Stimulated activated CD8-positive, alpha-beta memory T cell treated with anti-CD3 and anti-CD28 coated beads, Interleukin-4, amount 100 ng/mL, for 4 hours (primary cell): ENCODE measurements around the gene TMEM138.

Source experiments
- DNase-seq, 2 donors: peaks; one replicate each; pipeline ENCODE4 v3.0.0-alpha.2; 2020; ENCODE audit warnings: low read depth in 2 of 2, low spot score in 1 of 2

Gene TMEM138

DNA sequence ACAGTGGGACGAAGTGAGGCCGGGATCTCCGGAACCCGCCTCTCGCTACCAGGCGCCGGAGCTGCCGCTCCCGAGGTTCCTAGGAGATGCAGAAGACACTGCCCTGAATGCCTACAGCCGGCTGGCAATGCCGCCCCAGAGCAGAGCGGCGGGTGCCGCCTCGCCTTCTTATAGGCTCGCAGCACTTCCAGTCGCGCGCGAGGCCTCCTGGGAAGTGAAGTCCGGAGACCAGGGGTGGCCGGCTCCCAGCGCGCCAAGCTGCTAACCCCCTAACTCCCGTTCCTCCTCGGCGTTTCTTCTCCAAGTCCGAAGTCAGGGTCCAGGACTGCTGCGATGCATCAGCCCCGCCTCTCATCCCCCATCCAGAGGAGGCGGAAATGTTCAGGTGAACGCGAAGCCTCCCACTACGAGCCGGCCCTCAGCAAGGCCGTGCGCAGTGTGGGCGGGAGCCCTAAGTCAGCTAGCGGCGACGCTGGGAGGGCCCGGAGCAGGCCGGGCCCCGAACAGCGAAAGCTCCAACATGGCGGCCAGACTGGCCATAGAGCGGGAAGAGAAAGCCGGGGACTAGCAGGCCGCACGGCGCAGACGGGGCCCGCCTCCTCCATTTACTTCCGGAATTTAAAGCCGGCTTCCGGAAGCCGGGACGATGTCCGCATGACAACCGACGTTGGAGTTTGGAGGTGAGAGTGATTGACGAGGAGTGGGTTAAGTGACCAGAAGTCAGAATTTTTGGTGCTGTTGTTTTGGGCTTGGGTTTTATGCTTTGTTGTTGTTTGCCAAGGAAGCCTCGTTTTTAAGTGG, at the start of gene TMEM138, which contains the start of gene CYB561A3:
TMEM138 (plus strand) TSS at position 634 of the 801 bp plus-strand sequence. CDS start 2,017 bp downstream, outside the sequence.
CYB561A3 (minus strand) TSS at position 142 of the 801 bp plus-strand sequence. CDS start 5,169 bp downstream, outside the sequence.
- DNase-seq: peak; percentile 63 to 79

DNA sequence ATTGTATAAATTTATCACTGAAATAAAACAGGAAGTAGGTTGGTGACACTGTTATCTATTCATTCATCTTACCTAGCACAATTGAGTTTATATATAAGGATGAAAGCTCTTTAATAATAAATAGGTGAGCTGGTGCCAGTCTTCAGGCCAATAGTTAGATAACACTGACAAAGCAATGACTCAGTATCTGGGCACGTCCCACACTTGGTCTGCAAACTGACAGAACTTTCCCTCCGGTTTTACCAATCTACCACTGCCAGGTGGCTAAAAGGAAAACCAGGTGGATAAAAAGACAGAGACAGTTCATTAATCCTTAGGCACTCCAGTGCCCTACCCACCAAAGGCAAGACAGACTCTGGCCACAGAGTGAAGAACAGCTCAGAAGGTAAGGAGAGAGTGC, 46.9 kb upstream of the TMEM138 start:
- no peak for DNase-seq

DNA sequence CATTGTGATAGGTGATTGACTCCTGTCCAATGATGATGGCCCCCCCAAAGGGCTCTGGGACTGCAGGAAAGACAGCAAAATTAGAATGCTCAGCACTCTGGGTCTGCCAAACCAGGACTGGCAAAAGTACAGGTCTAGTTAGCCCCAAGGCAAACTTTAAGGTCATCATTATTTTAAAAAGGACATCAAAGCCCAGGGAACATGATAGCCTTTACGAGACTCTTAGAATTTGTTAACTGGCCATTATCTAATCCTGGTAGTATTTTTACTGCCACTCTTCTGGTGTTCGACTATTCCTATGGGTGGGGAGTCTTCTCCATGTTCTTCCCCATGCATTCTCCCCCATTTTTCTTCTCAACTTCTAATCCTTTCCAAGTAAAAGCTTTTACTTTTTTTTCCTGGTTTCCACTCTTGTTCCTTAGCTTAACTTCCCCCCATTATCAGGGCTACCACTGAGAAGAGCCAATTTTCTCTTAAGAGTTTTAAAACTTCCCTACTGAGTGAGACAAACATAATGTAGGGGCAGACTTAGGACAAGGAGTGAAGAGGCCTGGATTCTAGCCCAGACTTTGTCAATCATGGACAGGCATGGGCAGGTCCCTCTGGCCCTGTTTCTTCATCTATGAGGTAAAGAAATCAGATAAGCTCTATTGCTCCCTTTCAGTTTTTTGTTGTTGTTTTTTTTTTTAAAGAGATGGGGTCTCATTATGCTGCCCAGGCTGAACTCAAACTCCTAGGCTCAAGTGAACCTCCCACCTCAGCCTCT, 36.3 kb upstream of the TMEM138 start:
- DNase-seq: no peak

DNA sequence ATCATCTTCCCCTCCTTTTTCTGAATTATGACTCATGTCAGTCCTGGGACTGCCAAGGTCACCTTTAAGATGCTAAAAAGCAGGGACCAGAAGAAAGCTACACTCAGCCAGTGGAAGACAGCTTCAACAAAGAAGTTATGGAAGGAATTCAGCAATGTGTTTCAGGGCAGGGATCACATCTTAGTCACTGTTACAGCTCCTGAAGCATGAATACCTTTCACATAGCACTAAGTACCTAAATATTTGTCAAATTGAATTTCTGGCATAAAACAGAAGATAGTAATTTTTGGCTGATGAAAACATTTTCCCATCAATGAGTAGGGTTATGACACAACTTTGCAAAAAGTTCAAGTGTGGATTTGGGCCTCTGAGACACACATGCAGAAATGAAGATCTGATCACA, 34.5 kb upstream of the TMEM138 start:
- DNase-seq: no peak

DNA sequence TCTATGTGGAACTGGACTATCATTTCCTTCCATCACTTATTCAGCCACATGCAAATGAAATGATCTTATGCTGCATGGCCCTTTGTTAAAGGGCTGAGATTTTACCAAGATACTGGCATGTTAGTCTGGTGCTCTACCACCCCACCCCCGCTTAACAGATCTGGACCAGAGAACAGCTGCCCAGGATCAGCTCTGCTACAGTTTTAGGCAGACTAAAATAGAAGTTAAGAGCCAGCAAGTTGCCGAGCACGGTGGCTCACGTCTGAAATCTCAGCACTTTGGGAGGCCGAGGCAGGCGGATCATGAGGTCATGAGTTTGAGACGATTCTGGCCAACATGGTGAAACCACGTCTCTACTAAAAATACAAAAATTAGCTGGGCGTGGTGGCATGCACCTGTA, 33.8 kb upstream of the TMEM138 start:
- no peak for DNase-seq

DNA sequence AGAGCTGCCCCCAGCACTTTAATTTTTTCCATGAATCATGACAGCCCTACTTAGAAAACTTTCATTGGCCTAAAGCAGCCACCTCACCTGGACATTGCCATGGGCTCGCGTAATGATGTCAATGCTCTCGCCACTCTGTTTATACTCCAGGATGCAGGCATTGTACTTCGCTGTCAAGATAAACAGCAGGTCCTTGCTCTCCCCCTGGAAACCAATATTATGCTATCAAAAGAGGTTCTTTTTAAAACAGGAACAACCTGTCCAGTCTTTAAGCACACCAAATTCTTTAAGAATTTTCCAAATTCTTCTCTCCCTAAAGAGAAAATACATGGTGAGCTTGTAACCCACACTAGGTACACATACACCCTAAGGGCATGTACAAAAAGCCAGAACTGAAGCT, 32.3 kb upstream of the TMEM138 start:
- DNase-seq: no peak

DNA sequence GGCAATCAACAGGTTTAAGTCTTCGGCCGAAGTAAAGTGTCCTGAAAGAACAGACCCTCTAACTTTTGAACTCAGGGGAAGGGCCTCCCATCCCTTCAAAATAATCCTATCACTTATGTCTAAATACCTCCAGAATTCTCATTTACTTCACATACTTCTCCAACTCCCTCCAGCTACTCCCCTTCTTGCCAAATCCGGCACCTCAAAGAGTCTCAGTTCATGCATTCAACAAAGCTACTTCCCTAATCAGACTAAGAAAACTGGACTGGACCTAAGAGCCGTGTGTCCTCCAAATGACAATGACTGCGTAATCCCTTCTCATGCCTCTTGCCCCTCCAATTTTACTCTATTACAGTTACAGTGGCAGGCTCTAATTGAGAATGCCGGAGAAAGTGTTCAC, 30.5 kb upstream of the TMEM138 start:
- no peak for DNase-seq

DNA sequence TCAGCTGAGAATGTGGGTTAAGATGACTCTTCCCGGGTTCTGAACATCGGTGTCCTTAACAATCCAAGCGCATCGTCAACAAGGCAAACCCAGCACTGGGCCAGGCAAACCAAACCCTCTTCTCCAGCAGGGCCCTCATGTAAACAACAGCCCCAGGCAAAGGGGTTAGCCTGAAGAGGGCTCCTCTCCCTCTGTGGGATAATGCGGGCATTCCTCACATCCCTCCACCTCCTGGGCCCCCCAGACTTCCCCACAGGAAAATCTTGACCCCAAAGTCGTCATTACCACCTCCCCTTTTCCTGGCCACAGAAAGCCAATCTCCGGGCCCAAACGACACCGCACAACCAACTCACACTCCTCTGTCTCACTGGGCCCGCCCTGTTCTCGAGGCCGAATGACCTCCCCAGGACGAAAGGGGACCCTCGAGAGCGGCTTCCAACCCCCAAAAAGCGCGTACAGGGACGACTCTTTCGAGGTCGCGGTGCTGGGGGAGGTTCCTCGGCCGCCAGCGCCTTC, 29.8 kb upstream of the TMEM138 start:
- DNase-seq: no peak

DNA sequence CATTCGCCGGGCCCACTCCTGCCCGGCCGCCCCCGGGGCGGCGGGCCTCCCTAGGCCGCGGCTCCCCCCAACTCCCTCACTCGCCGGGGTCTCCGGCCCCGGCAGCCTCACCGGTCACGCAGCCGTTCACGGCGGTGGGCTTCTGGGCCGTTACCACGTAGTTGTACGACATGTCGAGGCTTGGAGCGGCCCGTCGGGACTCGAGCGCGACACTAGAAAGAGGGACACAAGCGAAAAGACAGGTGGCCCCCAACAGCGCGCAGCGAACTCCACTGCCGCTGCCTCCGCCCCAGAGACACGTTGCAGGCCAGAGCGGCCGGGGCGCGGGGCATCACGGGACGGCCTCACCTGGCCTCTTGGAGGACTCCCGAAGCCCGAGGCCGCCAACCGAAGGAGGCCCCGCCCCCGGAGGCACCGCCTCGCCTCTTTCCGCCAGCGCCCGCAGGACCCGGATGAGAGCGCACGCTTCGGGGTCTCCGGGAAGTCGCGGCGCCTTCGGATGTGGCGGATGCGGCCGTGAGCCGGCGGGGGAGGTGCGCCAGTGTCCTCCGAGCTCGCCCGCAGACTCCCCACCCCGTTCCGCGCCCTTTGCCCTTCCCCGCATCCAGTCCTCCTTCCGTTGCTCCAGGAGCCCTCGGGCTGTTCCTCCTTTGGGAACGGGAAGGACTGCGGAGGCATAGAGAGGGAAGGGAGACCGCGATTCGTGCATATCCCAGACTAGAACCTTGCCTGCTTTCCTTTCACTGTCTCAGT, 29.2 kb upstream of the TMEM138 start, which contains the start of the genes DDB1 and TKFC:
DDB1 (minus strand) TSS at position 309 of the 753 bp plus-strand sequence; CDS start at position 172, 137 bp downstream.
TKFC (plus strand) TSS at position 432 of the 753 bp plus-strand sequence. CDS start 1,501 bp downstream, outside the sequence.
- DNase-seq: peak; percentile 90 to 97

DNA sequence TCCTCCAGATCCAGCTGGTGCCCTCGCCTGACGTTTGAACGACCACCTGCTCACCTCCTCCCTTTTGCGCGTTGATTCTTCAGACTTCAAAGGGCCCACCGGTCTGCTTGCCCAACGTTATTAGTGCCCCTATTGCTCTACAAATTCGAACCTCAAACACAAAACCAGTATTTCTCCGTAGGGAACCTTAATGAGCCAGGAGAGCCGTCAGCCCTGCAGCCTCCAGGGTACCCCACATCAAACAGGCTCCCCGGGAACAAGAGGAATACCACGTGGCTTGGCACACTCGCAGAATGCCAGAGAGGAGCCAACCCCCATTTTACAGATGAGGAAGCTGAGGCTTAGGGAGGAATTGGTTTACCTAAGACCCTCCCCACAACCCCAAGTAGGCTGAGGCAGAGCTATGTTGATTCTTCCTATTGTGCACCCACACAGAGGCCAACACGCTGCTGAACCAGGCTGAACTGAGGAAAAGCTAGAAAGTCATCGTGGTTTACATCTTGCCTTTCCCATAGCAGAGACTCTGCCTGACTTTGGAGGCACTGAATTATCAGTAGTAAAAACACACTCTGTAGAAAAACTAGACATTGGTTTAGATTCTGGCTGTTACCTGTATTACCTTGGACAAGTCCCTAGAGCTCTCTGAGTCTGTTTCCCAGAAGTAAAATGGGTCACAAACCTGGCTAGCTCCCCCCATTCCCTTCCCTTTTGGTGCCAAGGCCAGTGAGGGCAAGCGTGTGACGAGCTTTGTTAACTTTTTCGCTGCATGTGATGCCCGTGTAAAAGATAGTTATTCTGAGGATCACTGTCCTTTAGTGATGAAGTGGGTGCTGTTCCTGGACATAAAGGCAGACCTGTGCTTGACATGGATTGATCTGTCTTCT, 28.4 kb upstream of the TMEM138 start:
- DNase-seq: no peak

DNA sequence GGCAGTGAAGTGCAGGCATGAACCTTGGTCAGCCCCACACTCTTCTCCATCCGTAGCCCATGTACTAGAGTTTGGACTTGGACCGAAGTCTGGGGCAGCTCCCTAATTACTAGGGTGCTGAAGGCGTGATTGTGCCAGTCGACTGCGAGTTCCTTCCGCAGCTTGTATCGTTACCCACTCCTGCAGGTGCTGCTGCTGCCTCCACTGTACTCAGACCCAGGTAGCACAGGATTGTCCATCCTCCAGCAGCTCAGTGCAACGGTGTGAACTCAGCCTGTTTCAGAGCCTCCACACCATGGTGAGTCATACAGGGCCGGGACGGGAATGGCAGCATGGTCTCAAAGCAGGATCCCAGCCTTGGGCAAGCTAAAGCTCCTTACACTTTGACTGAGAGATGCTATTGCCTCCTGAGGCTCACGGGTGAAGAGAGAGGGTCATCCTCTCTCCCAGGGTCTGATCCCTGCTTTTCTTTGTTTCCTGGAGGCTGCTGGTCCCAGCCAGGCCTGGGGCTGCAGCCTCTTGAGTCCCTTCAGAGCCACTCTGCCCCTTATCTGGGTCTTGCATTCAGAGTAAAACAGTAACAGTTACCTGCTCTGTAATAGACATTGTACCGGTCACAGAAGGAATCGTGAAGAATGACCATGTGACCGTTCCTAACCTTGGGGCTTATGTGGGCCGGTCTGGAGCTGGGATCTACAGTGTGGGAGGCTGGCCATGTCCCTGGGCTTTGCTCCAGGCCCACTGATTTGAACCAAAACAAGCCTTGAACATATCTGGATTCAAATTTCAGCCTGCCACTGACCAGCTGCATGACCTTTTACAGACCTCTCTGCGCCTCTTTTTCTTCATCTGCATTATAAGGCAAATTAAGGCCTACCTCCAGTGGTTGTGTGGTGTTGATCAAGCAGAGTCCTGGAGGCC, 27.5 kb upstream of the TMEM138 start:
- no peak for DNase-seq

DNA sequence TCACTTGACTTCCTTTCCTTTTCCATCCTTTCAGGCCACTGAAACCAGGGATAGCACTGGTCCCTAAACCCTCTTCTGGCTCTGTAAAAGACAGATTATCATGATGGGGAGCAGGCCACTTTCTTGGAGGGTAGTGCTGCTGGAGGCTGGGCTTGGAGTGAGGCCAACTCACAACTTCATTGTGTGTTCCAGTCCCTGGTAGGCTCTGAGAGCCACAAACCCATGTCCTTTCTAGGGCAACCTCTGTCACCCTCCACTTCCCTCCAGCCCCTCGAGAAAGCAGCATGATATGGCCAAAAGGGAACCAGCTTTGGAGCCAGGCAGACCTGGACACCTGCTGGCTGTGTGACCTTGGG, 26.8 kb upstream of the TMEM138 start:
- no peak for DNase-seq

DNA sequence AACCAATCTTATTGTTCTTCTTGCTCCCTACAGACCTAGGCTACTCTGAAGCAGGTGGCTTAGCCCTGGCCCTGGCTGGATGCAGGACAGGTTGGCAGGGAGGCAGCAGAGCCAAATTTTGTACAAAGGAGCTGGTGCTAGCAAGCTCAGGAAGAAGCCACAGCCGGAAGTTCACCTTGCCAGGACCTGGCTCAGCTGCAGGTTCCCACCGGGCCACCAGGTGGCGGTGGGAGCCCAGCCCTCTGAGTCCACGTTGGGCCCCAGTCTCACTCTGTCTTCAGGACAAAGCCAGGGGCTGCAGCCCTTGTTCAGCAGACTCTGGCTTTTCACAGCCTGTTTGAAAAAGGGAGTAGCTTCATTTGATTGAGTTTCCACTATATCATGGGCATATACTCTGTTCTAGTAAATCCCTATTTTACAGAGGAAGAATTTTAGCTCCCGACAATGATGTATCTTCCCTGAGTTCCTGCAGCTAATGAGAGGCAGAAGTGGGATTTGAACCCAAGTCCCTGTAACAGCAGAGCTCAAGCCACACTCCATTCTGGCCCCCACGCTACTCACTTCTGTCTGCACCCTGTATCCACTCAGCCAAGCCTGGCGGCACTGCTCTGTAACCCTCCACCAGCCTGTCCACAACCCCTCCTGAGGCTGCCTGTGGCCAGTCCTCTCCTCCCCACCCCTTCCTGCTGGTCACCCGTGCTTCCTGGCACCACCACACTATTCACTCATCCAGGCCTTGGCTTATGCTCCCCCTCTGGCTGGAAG, 25.8 kb upstream of the TMEM138 start:
- DNase-seq: peak; percentile 51 to 55

DNA sequence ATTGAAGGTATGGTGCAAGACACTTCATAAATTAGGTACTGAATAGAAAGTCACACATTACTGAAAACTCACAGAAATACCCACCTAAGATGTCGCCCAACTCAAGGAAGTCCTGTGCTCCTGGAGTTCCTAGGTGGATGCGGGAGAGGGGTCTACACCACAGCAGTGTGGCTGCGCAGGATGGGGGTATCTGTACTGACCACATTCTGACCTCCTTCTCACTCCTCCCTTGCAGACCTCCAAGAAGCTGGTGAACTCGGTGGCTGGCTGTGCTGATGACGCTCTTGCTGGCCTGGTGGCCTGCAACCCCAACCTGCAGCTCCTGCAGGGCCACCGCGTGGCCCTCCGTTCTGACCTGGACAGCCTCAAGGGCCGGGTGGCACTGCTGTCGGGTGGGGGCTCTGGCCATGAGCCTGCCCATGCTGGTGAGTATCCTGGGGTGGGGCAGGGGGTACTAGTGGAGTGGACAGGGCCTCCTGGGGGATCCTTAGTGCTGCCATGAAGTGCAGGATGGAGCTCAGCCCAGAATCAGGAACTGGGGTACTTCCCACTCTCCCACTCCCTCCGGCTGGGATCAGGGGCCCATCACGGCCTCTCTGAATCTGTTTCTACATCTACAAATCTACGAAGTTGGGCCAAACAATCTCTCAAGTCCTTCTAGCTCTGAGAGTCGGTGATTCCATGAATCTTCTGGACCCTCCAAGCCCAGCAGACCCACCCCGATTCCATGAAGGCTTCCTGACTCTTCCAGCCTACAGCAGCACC, 24.3 kb upstream of the TMEM138 start:
- no peak for DNase-seq

DNA sequence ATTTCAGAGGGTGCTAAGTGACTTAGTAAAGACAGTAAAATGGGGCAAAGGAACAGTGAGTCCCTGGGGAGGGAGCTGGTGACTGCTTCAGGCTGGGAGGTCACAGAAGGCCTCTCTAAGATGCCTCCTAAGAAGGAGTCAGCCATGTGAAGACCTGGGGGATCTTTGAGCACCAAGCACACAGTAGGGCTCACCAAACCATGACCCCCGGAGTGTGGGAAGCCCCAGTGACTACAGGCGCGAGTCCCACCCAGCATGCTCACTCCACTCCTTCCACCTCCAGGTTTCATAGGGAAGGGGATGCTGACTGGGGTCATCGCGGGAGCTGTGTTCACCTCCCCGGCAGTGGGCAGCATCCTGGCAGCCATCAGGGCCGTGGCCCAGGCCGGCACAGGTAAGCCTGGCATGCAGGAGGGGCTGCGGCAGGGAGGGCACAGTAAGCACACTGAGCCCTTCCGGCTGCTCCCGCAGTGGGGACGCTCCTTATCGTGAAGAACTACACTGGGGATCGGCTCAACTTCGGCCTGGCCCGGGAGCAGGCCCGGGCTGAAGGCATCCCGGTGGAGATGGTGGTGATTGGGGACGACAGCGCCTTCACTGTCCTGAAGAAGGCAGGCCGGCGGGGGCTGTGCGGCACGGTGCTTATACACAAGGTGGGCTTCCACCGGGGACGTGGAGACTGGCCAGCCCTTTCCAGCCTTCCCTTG, 23.2 kb upstream of the TMEM138 start:
- DNase-seq: no peak

DNA sequence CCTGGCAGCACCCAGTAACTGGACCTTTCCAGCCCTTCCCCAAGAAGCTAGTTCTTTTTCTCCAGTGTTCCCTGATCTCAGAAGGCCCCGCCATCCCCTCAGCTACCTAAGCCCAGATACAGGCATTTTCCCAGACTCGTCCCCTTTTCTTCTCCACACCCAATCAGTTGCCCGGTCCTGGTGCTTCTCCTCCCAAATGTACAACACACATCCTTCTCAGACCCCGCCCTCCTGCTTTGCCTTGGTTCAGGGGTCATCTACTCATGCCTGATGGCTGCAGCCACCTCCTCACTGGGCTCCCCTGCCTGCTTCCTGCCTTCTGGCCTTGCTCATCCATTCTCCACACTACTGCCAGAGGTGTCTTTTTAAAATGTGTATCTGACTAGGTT, 22.7 kb upstream of the TMEM138 start:
- DNase-seq: no peak

DNA sequence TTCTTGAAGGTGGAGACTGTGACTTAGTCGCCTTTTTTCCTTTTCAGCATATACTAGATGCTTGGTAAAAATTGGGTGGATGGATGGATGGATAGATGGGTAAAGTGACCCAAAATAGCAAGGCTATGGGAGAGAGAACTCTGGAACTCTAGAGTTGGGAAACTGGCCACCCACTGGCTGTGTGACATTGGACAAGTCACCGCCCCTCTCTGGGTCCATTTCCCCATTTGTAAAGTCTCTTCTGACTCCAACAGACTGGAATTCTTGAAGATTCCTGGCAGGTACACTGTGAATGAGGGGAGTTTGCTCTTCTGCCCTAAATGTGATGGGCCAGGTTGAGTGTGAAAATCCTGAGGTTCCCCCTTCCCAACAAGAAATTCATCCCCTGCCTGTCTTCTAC, 21.2 kb upstream of the TMEM138 start:
- no peak for DNase-seq
